Measurements from ENCODE around the gene CLDN8.

The CLDN8 gene

DNA sequence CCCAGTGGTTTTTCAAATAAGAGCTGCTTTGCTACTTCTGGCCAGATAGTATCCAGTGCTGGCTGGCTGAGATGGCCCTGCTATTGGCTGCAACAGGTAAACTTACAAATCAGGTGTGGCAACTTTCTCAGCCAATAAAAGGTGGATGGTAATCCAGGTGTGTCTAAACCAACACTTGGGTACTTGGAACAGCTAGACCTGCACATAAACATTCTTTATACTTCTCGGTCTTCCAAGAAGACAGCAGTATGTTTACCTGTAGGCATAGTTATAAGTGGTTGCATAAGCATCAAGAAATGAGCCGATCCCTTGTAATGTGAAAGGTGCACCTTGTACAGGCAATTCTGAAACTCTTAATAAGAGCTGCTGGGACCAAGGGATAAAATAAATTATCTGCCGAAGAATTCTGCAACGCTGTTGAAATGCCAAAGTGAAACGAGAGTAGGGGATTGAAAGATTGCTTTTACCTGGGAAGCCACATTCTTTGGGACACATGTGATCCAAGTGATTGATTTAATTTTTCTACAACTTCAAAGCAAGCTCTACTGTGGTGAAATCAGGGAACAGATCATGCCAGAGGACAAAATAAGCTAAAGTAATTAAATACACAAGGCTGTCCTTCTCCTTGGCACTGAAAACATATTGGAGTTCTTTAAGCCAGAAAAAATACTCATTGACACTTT lies at the start of gene CLDN8:
Gene CLDN8, minus strand, starts transcription at position 57 of the 683 bp plus-strand sequence. CDS start 172 bp downstream, outside the sequence.
- no peak within 1 kb of the TSS for H3K4me3 ChIP-seq (ENCODE audit: low read length)
- no peaks in the 10 kb centered on the region for H4K20me1 ChIP-seq (ENCODE audit: control insufficient read depth, insufficient read depth, low read depth, low read length)

DNA sequence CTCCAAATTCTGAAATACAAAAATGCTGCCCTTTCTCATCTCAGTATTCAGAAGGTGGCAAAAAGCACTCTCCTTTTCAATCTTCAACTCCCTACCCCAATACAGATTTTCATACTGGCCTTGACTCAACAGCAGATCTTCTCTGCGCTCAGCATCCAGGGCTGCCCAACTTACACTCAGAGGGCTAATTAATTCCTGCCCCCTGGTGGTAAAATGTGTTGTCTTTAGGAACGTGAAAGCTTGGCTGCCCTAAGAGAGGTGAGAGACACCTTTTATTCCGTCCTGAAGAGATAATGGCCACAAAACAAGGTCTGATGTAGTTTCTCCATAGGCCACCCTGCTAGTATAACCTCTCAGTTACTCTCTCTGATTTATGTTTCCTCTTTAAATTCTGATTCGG lies 41.9 kb upstream of the CLDN8 start:
- no peaks in the 10 kb centered on the region for H3F3A ChIP-seq (ENCODE audit: control insufficient read depth, insufficient read depth)
- H3K27me3 ChIP-seq (ENCODE audit: control insufficient read depth, low read length): no peaks in the 10 kb centered on the region
- no peaks in the 10 kb centered on the region for H3K9me2 ChIP-seq (replicated peaks; ENCODE audit: control insufficient read depth, low read length)
- H3K4me2 ChIP-seq (ENCODE audit: low read length): no peak overlapping the region
- no peak overlapping the region for H3K27ac ChIP-seq (ENCODE audit: low read depth, low read length)
- H3K4me1 ChIP-seq (ENCODE audit: control insufficient read depth, low read length): no peaks in the 10 kb centered on the region
- H3K9me3 ChIP-seq (ENCODE audit: control insufficient read depth, insufficient read depth, low read length): no peaks in the 10 kb centered on the region
- no peaks in the 10 kb centered on the region for H3K36me3 ChIP-seq (ENCODE audit: control insufficient read depth, low read length)
- no peak overlapping the region for H3K4me3 ChIP-seq (ENCODE audit: low read length)
- no peak for TF ChIP-seq EZH2phosphoT487 (IDR thresholded peaks at IDR 0.05; ENCODE audit: borderline replicate concordance, low read length)
- TF ChIP-seq, protein P1, sequence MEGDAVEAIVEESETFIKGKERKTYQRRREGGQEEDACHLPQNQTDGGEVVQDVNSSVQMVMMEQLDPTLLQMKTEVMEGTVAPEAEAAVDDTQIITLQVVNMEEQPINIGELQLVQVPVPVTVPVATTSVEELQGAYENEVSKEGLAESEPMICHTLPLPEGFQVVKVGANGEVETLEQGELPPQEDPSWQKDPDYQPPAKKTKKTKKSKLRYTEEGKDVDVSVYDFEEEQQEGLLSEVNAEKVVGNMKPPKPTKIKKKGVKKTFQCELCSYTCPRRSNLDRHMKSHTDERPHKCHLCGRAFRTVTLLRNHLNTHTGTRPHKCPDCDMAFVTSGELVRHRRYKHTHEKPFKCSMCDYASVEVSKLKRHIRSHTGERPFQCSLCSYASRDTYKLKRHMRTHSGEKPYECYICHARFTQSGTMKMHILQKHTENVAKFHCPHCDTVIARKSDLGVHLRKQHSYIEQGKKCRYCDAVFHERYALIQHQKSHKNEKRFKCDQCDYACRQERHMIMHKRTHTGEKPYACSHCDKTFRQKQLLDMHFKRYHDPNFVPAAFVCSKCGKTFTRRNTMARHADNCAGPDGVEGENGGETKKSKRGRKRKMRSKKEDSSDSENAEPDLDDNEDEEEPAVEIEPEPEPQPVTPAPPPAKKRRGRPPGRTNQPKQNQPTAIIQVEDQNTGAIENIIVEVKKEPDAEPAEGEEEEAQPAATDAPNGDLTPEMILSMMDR (IDR thresholded peaks at IDR 0.05; ENCODE audit: low read depth, low read length, poor library complexity, severe bottlenecking): peak; percentile 35
- H4K20me1 ChIP-seq (ENCODE audit: control insufficient read depth, insufficient read depth, low read depth, low read length): no peaks in the 10 kb centered on the region
- H3K79me2 ChIP-seq (ENCODE audit: control insufficient read depth, low read length): no peaks in the 10 kb centered on the region

More for the DNA sequence above, at the start of gene CLDN8:
- Histone ChIP-seq H3K9me2 (replicated peaks; ENCODE audit: control insufficient read depth, low read length) (no peaks in the 10 kb centered on the region), H3K4me2 (ENCODE audit: low read length) (no peak within 1 kb of the TSS), H3F3A (ENCODE audit: control insufficient read depth, insufficient read depth) (no peaks in the 10 kb centered on the region), H3K27me3 (ENCODE audit: control insufficient read depth, low read length) (no peaks in the 10 kb centered on the region), H3K4me1 (ENCODE audit: control insufficient read depth, low read length) (no peaks in the 10 kb centered on the region), H3K36me3 (ENCODE audit: control insufficient read depth, low read length) (no peaks in the 10 kb centered on the region), H3K79me2 (ENCODE audit: control insufficient read depth, low read length) (no peaks in the 10 kb centered on the region), H3K27ac (ENCODE audit: low read depth, low read length) (no peak within 1 kb of the TSS), H3K9me3 (ENCODE audit: control insufficient read depth, insufficient read depth, low read length) (no peaks in the 10 kb centered on the region)
- TF ChIP-seq, protein P1 (IDR thresholded peaks at IDR 0.05; ENCODE audit: low read depth, low read length, poor library complexity, severe bottlenecking): no peak
- no peak for TF ChIP-seq EZH2phosphoT487 (IDR thresholded peaks at IDR 0.05; ENCODE audit: borderline replicate concordance, low read length)

DNA sequence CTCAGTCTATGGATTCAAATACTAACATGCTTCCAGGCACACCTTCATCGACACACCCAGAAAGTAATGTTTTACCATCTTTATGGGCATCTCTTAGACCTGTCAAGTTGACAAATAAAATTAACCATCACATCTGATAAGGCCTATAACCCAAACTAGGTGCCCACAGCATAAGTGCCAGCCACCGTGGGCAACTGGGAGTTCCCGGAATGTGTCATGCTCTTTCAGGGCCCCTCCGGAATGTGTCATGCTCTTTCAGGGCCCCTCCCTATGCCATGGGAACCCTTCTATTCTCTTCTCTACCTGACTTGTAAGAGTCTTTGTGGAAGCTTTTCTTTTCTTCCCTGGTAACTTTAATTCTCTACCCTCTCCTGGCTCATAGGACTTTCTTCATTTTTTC lies 40.2 kb upstream of the CLDN8 start:
- Histone ChIP-seq H3K4me3 (ENCODE audit: low read length) (no peak overlapping the region), H3K27ac (ENCODE audit: low read depth, low read length) (no peak overlapping the region), H3K27me3 (ENCODE audit: control insufficient read depth, low read length) (no peaks in the 10 kb centered on the region), H3K79me2 (ENCODE audit: control insufficient read depth, low read length) (no peaks in the 10 kb centered on the region), H3K4me1 (ENCODE audit: control insufficient read depth, low read length) (no peaks in the 10 kb centered on the region), H3K4me2 (ENCODE audit: low read length) (no peak overlapping the region), H3K36me3 (ENCODE audit: control insufficient read depth, low read length) (no peaks in the 10 kb centered on the region), H4K20me1 (ENCODE audit: control insufficient read depth, insufficient read depth, low read depth, low read length) (no peaks in the 10 kb centered on the region), H3F3A (ENCODE audit: control insufficient read depth, insufficient read depth) (no peaks in the 10 kb centered on the region), H3K9me2 (replicated peaks; ENCODE audit: control insufficient read depth, low read length) (no peaks in the 10 kb centered on the region), H3K9me3 (ENCODE audit: control insufficient read depth, insufficient read depth, low read length) (no peaks in the 10 kb centered on the region)
- TF ChIP-seq, protein P1 (IDR thresholded peaks at IDR 0.05; ENCODE audit: low read depth, low read length, poor library complexity, severe bottlenecking): no peak
- TF ChIP-seq EZH2phosphoT487 (IDR thresholded peaks at IDR 0.05; ENCODE audit: borderline replicate concordance, low read length): no peak

Measured in DOHH2 (cell line).